Measurements from ENCODE around the gene ULK4. TPM values are rescaled to one million over a fixed set of nuclear protein-coding genes. Genes with fewer than 3 reads are reported as not detected.

Gene ULK4
- total RNA-seq, 1 donor, result 22.0 TPM

DNA sequence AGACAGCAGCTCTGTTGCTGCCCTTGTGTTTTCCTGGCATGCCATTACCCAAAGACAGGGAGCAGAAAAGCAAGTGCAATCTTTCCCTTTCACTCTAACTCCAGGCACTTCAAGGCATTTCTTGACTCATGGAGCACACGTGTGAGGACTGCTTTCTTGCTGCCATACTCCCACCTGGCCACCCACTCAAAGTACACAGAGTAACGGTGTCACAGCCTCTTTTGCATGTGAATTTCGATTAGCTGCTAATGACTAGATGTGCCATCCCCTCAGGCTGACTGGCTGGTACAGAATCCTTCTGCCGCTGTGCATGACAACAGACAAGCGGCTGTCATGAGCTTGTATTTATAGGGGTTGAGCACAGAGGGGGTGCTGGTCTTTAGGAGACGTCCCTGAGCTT is 382.0 kb downstream of the ULK4 start:
- H3K4me3 ChIP-seq (ENCODE audit: low read depth, low read length), result no peak overlapping the region
- no peak for DNase-seq (ENCODE audit: low read depth)
- TF ChIP-seq, protein P1, sequence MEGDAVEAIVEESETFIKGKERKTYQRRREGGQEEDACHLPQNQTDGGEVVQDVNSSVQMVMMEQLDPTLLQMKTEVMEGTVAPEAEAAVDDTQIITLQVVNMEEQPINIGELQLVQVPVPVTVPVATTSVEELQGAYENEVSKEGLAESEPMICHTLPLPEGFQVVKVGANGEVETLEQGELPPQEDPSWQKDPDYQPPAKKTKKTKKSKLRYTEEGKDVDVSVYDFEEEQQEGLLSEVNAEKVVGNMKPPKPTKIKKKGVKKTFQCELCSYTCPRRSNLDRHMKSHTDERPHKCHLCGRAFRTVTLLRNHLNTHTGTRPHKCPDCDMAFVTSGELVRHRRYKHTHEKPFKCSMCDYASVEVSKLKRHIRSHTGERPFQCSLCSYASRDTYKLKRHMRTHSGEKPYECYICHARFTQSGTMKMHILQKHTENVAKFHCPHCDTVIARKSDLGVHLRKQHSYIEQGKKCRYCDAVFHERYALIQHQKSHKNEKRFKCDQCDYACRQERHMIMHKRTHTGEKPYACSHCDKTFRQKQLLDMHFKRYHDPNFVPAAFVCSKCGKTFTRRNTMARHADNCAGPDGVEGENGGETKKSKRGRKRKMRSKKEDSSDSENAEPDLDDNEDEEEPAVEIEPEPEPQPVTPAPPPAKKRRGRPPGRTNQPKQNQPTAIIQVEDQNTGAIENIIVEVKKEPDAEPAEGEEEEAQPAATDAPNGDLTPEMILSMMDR (IDR thresholded peaks at IDR 0.05; ENCODE audit: insufficient read depth, low read depth, low read length), result no peak

DNA sequence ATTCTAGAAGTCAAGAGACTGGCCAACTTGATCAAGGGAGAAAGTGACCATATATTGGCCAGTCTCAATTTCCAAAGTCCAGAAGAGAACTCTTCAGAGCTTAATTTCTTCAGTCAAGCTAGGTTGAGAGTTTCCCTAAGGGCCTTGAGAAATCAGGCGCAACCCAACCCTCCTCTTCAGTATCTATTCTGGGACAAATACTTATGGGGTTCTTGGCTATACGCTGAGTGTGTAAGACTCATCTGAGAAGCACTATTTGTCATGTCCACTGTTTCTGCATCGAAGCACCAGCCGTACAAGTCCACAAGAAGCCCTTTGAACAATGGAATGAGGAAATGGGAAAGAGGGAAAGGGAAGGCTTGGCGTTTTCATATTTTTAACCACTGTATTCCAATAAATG is 383.1 kb downstream of the ULK4 start:
- no peak for DNase-seq (ENCODE audit: low read depth)
- TF ChIP-seq, protein P1 (IDR thresholded peaks at IDR 0.05; ENCODE audit: insufficient read depth, low read depth, low read length), result no peak
- H3K4me3 ChIP-seq (ENCODE audit: low read depth, low read length), result no peak overlapping the region

DNA sequence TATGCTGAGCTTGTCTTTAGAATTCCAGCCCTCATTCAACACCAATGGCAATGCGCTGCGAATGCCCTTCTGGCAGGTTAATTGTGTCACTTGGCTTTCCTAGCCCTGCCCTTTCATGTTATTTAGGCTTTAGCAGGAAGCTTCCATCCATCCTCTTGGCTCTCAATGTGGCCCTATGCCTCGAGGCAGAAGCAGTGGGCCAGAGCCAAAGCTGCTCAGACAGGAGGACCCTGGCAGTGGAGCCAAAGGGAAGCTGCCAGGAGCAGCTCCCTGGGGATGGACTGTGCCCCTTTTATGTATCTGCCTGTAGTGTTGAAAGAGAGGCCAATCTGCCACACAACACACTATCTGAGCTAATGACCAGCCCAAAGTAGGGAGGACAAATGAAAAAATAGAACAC is 386.2 kb downstream of the ULK4 start:
- TF ChIP-seq, protein P1 (IDR thresholded peaks at IDR 0.05; ENCODE audit: insufficient read depth, low read depth, low read length), result no peak
- no peak overlapping the region for H3K4me3 ChIP-seq (ENCODE audit: low read depth, low read length)
- no peak for DNase-seq (ENCODE audit: low read depth)

DNA sequence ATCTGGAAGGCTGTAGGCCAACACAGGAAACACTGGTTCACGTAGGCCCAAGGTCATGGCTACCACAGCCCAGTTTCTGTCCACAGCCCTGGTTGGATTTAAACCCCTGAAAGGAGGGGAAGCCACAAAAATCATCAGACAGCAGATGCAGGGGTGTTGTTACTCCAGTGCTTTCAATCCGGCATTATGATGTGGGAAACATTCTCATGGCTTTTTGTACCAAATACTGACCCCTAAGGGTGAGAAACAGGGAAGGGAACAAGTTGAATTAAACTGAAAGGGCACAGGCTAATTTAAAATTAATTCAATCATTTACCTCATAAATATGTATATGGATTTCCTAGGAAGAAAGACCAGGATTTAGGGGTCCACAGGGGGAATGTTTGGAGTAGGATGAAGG is 387.0 kb downstream of the ULK4 start:
- DNase-seq (ENCODE audit: low read depth), result no peak
- TF ChIP-seq, protein P1 (IDR thresholded peaks at IDR 0.05; ENCODE audit: insufficient read depth, low read depth, low read length), result no peak
- no peak overlapping the region for H3K4me3 ChIP-seq (ENCODE audit: low read depth, low read length)

DNA sequence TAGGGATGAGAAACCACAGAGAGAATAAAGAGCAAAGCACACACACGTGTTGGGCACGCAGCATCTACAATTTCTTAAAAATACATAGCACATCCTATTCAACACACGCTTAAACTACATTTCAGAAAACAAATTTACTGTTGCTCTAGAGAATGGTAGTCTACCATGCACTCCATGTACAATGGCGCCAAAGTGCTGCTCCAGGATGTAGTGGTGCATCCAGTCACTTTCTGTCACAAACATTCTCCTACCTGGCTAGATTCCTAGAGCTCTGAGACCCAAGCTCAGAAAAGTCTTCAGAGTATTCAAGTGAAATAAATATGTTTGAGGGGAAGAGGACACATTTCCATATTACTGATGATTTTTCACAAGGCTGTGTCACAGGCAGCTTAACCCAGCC is 388.3 kb downstream of the ULK4 start:
- H3K4me3 ChIP-seq (ENCODE audit: low read depth, low read length), result no peak overlapping the region
- TF ChIP-seq, protein P1 (IDR thresholded peaks at IDR 0.05; ENCODE audit: insufficient read depth, low read depth, low read length), result no peak
- no peak for DNase-seq (ENCODE audit: low read depth)

DNA sequence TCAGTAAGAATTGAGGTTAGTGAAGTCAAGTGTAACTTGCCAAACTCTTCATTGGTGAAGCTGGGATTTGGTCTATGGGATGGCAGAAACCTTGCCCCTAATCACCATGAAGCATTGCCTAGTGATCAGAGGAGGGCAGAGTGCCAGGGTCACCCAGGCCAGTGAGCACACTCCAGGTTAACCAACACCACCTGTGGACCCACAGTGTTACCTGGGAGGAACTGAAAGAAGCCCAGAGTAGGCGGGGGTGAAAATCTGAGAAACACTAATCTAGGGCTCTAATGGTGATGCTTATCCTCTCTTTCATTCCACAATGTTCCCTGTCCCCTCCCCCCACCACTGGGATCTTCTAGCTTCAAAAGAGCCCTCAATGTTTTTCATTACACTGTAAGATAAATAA is 389.8 kb downstream of the ULK4 start:
- no peak overlapping the region for H3K4me3 ChIP-seq (ENCODE audit: low read depth, low read length)
- no peak for DNase-seq (ENCODE audit: low read depth)
- TF ChIP-seq, protein P1 (IDR thresholded peaks at IDR 0.05; ENCODE audit: insufficient read depth, low read depth, low read length), result no peak

DNA sequence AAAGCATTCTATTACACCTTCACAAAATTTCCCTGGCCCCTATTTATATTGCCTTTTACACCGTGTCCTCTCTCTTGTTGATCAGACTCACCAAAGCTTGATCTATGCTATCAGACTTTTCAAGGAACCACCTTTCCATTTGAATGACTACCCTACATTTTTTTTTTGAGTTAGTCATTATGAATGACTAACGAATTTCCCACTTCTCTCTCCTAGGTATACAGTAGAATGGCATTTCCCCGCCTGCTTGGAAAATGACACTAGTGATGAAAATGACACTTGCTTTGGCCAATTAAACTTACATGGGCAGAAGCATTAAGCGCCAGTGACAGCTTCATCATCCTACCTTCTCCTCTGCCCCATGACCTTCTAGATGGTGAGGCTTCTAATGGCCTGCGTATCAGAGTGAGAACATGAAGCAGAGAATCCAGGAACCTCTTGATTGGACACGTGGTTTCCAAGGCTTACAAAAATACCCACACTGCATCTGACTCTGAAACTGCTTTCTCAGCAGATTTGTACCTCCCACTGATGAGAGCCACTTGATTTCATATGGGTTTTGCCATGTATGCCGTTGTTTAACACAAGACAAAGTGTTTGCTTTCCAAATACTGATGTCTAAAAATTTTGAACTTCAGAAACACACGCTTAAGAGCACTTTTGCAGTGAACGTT is 392.1 kb downstream of the ULK4 start:
- no peak for DNase-seq (ENCODE audit: low read depth)
- TF ChIP-seq, protein P1 (IDR thresholded peaks at IDR 0.05; ENCODE audit: insufficient read depth, low read depth, low read length), result no peak
- H3K4me3 ChIP-seq (ENCODE audit: low read depth, low read length), result no peak overlapping the region

Data from fibroblast of villous mesenchyme (primary cell).